Activated naive CD8-positive, alpha-beta T cell treated with anti-CD3 and anti-CD28 coated beads for 36 hours (primary cell): ENCODE measurements around the gene CCDC141. TPM values are rescaled to one million over a fixed set of nuclear protein-coding genes. Genes with fewer than 3 reads are reported as not detected.
"Not testable (repeated sequence)": the region's sequence is repeated elsewhere in the genome, so short reads cannot be mapped to it uniquely, and the experiment has no call there.

Source experiments
- DNase-seq: peaks from one replicate; pipeline ENCODE4 v3.0.0; 2021
- H3K27ac Mint-ChIP-seq: one replicate; pipeline ENCODE4 v1.8.0; 2022; ENCODE audit warnings: mild to moderate bottlenecking, moderate library complexity, mixed read lengths
- H3K27me3 Mint-ChIP-seq: one replicate; pipeline ENCODE4 v1.8.0; 2022; ENCODE audit warnings: mild to moderate bottlenecking, mixed read lengths
- H3K36me3 Mint-ChIP-seq: one replicate; pipeline ENCODE4 v1.8.0; 2021; ENCODE audit warnings: mild to moderate bottlenecking, mixed read lengths
- H3K4me1 Mint-ChIP-seq: one replicate; pipeline ENCODE4 v1.8.0; 2021; ENCODE audit warnings: mixed read lengths
- H3K4me3 Mint-ChIP-seq: one replicate; pipeline ENCODE4 v1.8.0; 2022; ENCODE audit warnings: mild to moderate bottlenecking, moderate library complexity, mixed read lengths
- H3K9me3 Mint-ChIP-seq: one replicate; pipeline ENCODE4 v1.8.0; 2022; ENCODE audit warnings: mixed read lengths
- total RNA-seq, 2 experiments: library from RNA; stranded (reverse); gene quantifications; one replicate each; pipeline ENCODE4 v1.2.3, GENCODE V29; 2021

Gene CCDC141
- total RNA-seq, 2 experiments from 2014 or later: 4.8 to 5.6 TPM

DNA sequence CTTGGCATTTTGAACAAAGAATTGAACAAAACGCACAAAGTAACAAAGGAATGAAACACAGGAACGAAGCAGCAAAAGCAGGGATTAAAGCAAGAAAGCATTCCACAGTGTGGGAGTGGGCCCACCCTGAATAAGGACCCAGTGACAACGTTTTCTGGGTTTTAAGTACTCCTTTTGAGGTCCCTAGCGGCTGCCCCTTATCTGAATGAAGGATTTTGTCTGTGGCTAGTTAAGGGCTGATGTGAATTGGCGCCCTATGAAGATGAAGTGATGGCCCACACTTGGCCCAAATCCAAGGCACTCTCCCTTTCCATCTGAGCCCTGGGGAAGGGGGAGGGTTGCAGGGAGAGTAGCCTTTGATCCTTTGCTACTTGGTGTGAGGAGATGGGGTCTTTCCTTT is 7.8 kb upstream of the CCDC141 start:
- H3K27ac Mint-ChIP-seq: no peak overlapping the region
- no peak overlapping the region for H3K4me3 Mint-ChIP-seq
- no peaks in the 10 kb centered on the region for H3K27me3 Mint-ChIP-seq
- H3K4me1 Mint-ChIP-seq: peaks cover 1% of the 10 kb centered on the region
- DNase-seq: no peak
- no peaks in the 10 kb centered on the region for H3K36me3 Mint-ChIP-seq
- H3K9me3 Mint-ChIP-seq: no peaks in the 10 kb centered on the region

DNA sequence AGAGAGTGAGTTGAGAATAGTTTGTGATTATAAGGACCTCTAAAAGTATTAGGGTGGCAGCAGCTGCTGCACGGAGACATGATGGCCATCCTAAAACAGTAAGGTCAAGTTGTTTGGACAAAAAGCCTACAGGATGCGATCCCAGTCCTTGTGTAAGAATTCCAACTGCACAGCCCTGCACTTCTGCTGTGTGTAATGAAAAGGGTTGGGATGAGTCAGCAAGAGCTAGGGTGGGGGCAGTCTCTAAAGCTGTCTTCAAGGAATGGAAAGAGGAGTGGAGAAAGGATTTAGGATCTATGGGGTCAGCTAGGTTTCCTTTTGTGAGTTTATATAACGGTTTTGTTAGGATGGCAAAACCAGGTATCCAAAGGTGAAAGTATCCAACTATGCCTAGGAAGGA is 3.6 kb upstream of the CCDC141 start:
- not testable (repeated sequence) for H3K27ac Mint-ChIP-seq, H3K27me3 Mint-ChIP-seq, H3K4me3 Mint-ChIP-seq, H3K9me3 Mint-ChIP-seq, H3K4me1 Mint-ChIP-seq, DNase-seq, H3K36me3 Mint-ChIP-seq

DNA sequence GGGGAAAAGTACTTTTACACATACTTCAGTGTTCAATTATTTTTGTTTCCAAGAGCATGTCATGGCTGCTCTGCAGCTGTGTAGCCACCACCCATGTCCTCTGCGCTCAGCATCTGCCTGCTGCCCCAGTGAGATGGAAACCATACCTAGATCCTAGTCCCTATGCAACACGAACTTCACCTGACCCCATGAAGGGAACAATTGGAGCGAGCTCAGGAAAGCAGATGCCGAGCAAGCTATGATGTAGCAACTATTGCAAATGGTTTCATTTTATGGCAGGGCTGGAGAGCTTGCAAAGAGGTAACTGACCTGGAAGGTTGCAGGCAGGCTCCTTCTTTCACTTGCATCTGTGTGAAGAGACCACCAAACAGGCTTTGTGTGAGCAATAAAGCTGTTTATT is 1.3 kb upstream of the CCDC141 start:
- no peak for DNase-seq
- peaks cover 1% of the 10 kb centered on the region for H3K9me3 Mint-ChIP-seq
- no peaks in the 10 kb centered on the region for H3K27me3 Mint-ChIP-seq
- H3K27ac Mint-ChIP-seq: no peak overlapping the region
- peaks cover 30% of the 10 kb centered on the region for H3K4me1 Mint-ChIP-seq
- peaks cover 8% of the 10 kb centered on the region for H3K36me3 Mint-ChIP-seq
- no peak overlapping the region for H3K4me3 Mint-ChIP-seq

DNA sequence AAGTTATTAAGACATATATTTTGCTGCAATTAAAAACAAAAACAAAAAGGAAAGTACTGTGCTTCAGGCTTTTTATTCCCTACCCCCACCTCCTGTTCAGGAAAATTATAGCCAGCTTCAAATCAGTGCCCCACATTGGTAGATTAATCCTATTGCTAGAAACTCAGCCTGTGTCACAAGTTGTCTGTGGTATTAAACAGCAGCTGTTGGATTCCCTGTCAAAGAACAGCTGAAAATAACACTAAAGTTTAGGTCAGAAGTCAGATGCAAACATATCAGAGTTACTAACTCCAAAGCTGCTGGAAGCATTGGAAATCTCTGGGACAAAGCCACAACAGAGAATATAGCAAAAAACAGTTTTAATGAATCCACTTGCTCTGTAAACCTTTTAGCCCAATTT is 818 bp upstream of the CCDC141 start:
- Mint-ChIP-seq H3K4me3 (peak overlapping the region; percentile 15), H3K27ac (no peak overlapping the region), H3K9me3 (peaks cover 3% of the 10 kb centered on the region), H3K36me3 (peaks cover 12% of the 10 kb centered on the region), H3K4me1 (peaks cover 35% of the 10 kb centered on the region), H3K27me3 (no peaks in the 10 kb centered on the region)
- no peak for DNase-seq

DNA sequence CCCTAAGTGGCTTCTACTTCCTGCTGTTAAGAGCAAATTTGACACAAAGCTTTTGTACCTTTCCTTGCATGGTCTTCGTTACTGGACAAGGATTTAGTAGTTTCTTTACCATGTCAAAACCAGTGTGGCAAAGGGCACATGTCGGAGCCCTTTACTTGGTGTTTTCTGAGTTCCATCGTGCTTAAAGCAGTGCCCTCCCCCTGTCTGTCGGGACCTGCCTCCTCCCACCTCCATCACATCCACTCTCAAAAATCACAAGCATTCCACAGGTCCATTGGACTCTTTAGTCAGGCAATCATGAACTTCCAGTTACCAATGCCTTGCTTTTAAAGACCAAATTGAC is 763 bp downstream of the CCDC141 start:
- peak; percentile 6 for DNase-seq
- Mint-ChIP-seq H3K4me3 (peak overlapping the region; percentile 84), H3K4me1 (peaks cover 44% of the 10 kb centered on the region), H3K27ac (peak overlapping the region; percentile 87), H3K9me3 (peaks cover 7% of the 10 kb centered on the region), H3K36me3 (peaks cover 26% of the 10 kb centered on the region), H3K27me3 (no peaks in the 10 kb centered on the region)

DNA sequence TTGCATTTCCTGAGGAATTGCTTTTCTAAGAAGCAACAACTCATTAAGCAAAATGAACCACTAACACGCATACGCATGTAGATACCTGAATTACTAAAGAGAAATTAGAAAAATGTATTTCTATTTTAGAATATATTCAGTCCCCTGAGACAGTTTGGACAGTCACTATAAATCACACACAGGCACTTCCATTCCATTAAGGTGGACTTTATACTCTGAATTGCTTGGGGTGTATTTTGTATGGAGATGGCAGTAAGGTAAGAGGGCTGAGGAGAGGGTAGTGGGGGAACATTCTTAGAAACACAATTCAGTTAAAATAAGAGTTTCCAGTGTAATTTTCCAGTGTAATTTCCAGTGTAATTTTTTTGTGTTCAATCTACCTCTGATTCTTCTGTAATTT is 1.8 kb downstream of the CCDC141 start:
- H3K27ac Mint-ChIP-seq: peak overlapping the region; percentile 87
- H3K27me3 Mint-ChIP-seq: no peaks in the 10 kb centered on the region
- DNase-seq: no peak
- H3K36me3 Mint-ChIP-seq: peaks cover 36% of the 10 kb centered on the region
- peaks cover 7% of the 10 kb centered on the region for H3K9me3 Mint-ChIP-seq
- H3K4me1 Mint-ChIP-seq: peaks cover 49% of the 10 kb centered on the region
- H3K4me3 Mint-ChIP-seq: peak overlapping the region; percentile 84

DNA sequence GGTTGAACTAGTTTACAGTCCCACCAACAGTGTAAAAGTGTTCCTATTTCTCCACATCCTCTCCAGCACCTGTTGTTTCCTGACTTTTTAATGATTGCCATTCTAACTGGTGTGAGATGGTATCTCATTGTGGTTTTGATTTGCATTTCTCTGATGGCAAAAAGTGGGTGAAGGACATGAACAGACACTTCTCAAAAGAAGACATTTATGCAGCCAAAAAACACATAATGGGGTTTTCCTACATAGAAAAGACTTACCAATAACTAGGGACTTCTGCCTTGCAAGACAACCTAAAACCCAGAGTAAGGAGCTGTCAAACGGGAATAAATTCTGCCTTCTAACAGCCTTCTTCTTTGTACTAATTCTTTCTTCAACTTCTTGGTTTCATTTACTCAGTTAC is 4.3 kb downstream of the CCDC141 start:
- not testable (repeated sequence) for H3K4me3 Mint-ChIP-seq
- Mint-ChIP-seq H3K4me1 (peaks cover 46% of the 10 kb centered on the region), H3K9me3 (peaks cover 19% of the 10 kb centered on the region)

DNA sequence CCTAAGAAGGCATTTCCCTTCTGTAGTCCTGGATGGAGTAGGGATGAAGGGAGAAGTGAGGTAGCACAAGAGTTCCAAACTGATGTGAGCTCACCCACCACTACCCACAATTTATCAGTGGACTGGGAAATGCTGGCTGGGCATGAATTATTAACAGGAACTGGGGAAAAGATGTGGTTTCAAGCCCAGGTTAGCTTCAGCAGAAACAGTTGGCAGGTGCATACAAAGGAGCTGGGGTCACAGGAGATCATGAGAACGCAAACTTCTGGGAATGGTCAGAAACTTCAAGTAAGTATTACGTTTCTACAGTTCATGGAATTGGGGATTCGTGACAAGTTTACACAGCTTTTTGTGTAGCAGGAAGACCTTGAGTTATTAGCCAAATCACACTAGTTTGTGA is 5.4 kb downstream of the CCDC141 start:
- no peak for DNase-seq
- H3K27me3 Mint-ChIP-seq: no peaks in the 10 kb centered on the region
- H3K27ac Mint-ChIP-seq: peak overlapping the region; percentile 72
- peak overlapping the region; percentile 18 for H3K4me3 Mint-ChIP-seq
- H3K9me3 Mint-ChIP-seq: peaks cover 21% of the 10 kb centered on the region
- peaks cover 63% of the 10 kb centered on the region for H3K36me3 Mint-ChIP-seq
- H3K4me1 Mint-ChIP-seq: peaks cover 46% of the 10 kb centered on the region

More for the DNA sequence above, 4.3 kb downstream of the CCDC141 start:
- not testable (repeated sequence) for H3K27me3 Mint-ChIP-seq, H3K27ac Mint-ChIP-seq, DNase-seq
- peaks cover 59% of the 10 kb centered on the region for H3K36me3 Mint-ChIP-seq

DNA sequence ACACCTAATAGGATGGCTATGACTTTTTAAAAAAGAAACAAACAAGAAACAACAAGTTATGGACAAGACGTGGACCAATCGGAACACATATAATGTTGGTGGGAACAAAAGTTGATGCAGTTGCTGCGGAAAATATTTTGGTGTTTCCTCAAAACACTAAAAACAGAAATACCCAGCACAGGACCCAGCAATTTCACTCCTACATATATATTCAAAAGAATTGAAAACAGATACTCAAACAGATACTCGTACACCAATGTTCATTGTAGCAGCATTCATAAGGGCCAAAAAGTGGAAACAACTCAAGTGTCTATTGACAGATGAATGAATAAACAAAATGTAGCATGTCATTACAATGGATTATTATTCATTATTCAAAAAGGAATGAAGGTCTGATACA is 12.1 kb downstream of the CCDC141 start:
- Mint-ChIP-seq H3K36me3 (peaks cover 40% of the 10 kb centered on the region), H3K9me3 (peaks cover 20% of the 10 kb centered on the region), H3K27ac (no peak overlapping the region), H3K4me1 (peaks cover 29% of the 10 kb centered on the region), H3K27me3 (no peaks in the 10 kb centered on the region), H3K4me3 (no peak overlapping the region)
- DNase-seq: no peak

DNA sequence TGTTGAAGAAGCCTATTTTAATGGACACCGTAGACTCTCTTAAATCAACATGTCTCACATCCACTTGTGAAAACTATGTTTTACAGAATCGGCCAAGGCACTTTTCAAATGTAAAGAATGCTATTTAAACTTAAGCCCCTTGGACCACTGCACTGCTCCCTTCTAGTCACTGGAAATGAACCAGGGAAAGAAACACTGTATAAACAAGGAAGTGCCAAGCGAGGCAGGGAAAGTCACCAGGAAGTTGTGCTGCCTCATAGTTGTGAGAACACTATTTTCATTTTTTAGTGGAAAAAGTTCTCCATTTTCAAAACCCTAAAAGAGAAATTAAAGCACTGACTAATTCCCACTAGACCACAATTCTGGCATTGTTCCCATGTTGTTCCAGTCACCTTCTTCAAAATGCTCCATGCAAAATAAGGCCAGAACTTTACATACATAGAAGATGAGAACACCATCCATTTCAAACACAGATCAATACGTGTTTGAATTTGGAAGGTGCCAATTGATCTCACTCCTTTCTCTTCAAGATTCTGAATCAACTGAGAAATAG is 13.5 kb downstream of the CCDC141 start:
- Mint-ChIP-seq H3K4me3 (no peak overlapping the region), H3K4me1 (peaks cover 40% of the 10 kb centered on the region), H3K27ac (peak overlapping the region; percentile 30), H3K27me3 (no peaks in the 10 kb centered on the region), H3K36me3 (peaks cover 30% of the 10 kb centered on the region), H3K9me3 (peaks cover 15% of the 10 kb centered on the region)
- no peak for DNase-seq

DNA sequence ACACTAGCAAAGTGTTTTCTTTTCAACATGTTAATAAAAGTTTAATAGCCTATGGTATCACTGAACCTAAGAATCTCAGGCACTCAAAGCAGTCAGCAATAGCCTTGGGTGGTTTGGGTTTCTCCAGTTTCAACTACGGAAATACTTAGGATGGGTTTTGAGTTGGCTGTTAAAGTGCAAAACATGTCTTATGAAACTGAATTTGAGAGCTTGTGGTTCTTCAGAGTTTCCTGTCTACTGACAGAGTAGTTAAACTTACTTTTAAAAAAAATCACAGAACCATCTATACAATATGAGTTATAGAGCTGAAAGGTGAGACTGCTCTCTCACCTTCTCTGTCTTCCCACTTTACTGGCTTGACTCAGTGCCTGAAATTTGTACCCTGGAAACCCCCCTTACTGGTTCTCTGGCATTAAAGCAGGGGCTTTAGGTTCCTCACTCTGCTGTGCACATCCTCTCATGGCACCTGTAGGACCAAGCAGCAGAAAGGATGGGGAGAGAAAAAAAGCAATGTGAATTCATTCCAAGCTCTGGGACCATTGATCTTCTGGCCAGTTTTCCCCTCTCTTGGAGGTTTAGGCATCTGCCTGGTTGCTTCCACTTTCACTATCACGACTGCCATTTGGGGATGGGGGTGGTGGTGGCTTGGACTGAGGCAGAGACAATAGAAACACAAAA is 18.1 kb downstream of the CCDC141 start:
- peak overlapping the region; percentile 79 for H3K4me3 Mint-ChIP-seq
- H3K4me1 Mint-ChIP-seq: peaks cover 32% of the 10 kb centered on the region
- H3K27ac Mint-ChIP-seq: peak overlapping the region; percentile 97
- DNase-seq: peak; percentile 52
- peaks cover 37% of the 10 kb centered on the region for H3K36me3 Mint-ChIP-seq
- no peaks in the 10 kb centered on the region for H3K27me3 Mint-ChIP-seq
- peaks cover 23% of the 10 kb centered on the region for H3K9me3 Mint-ChIP-seq

DNA sequence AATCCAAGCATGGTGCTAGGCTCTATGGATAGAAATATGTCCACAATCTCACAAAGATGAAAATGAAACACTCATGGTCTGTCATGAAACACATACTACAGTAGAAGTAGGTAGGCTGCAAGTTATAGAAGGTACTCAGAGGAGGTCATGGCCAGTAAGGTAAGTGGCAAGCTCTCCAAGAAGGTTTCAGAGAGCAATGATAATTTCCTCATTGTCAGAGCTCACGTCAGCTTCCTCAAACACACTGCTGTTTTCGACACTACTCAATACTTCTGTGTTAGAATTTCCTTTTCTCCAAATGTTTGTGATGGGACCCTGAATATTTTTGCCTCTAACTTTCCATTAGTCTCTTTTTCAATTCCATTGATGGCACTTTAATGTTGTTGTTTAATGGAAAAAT is 25.5 kb downstream of the CCDC141 start:
- Mint-ChIP-seq H3K4me1 (peaks cover 28% of the 10 kb centered on the region), H3K4me3 (no peak overlapping the region), H3K36me3 (peaks cover 43% of the 10 kb centered on the region), H3K27ac (peak overlapping the region; percentile 86), H3K27me3 (no peaks in the 10 kb centered on the region), H3K9me3 (peaks cover 30% of the 10 kb centered on the region)
- no peak for DNase-seq

DNA sequence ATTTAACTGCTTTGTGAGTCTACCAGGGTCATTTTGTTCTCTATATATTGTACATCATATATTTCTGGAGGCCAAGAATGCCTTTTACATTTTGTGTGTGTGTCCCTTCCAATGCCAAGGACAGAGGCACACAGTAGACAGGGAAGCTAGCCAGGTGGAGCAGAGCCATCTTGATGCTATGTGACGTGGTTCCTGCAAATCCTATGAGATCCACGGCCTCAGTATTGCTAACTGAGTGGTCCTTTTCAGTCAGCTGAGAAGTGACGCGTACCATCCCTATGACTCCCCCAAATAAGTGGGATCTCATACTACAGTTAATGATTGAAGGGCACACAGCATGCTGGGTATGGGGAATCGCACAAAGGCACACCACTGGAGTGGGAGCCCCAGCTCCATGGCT is 27.3 kb downstream of the CCDC141 start:
- no peak overlapping the region for H3K4me3 Mint-ChIP-seq
- H3K27me3 Mint-ChIP-seq: no peaks in the 10 kb centered on the region
- peaks cover 37% of the 10 kb centered on the region for H3K4me1 Mint-ChIP-seq
- no peak for DNase-seq
- H3K9me3 Mint-ChIP-seq: peaks cover 20% of the 10 kb centered on the region
- H3K27ac Mint-ChIP-seq: no peak overlapping the region
- peaks cover 31% of the 10 kb centered on the region for H3K36me3 Mint-ChIP-seq

DNA sequence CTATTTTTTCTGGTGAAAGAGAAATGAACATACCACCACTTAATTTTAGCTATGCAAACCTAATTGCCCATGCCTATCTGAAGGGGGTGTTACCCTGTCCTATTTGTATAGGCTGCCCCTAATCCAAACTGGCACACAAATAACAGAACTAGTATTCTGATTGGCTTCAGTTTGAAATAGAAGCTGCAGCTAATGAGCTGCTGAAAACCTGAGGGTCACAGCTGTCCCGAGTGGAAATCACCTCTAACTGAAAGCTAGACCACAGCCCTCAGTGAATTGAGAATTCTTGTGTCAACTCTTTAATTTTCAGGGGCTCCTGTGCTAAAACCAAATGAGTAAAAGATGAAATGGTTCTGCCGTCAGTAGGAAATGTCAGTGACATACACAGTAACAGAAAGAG is 28.7 kb downstream of the CCDC141 start:
- DNase-seq: no peak
- Mint-ChIP-seq H3K36me3 (peaks cover 19% of the 10 kb centered on the region), H3K9me3 (peaks cover 9% of the 10 kb centered on the region), H3K4me3 (no peak overlapping the region), H3K4me1 (peaks cover 38% of the 10 kb centered on the region), H3K27me3 (no peaks in the 10 kb centered on the region), H3K27ac (peak overlapping the region; percentile 36)

DNA sequence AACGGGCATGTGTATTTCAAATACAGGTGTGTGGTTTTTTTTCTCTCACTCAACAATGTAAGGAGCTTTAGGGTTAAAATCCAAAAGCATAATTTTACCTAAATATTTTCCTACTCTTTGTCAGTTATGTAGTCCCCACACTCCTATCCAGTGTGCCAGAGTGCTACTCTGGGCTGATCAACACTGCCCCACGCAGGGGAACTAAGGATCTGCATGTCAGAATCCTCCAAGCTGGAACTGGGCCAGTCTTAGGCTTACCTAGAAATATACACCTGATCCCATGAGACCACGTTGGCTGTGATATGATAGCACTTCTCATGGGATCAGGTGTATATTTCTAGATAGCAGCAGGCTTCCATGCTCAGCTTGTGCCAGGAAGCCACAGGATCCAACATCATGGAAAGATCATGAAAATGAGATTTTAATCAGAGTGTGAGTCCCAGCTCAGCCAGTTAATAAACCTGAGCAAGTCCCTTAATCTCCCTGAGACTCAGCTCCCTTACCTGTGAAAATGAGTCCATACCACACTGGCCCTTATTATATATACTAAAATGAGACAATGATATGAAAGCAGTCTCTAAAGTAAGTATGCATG is 29.7 kb downstream of the CCDC141 start:
- Mint-ChIP-seq H3K9me3 (peaks cover 3% of the 10 kb centered on the region), H3K36me3 (peaks cover 13% of the 10 kb centered on the region), H3K4me3 (no peak overlapping the region), H3K27me3 (no peaks in the 10 kb centered on the region), H3K27ac (no peak overlapping the region), H3K4me1 (peaks cover 34% of the 10 kb centered on the region)
- DNase-seq: peak; percentile 50

DNA sequence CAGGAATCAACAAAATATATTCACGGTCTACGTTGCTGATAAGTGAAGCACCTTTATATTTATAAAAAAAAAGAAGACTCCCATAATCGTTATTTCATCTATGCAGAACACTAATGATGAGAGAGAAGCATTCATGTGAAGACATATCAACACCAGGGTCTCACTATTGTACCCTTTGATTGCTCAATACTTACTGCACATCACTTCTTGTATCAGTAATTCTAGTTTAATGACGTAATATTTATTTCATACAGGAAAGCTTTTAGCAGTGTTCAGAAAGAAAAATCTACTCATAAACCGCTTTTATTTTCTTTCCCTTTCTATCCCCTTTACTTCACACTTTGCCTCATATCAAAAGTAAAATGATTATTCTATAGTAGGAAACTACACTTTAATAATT is 30.7 kb downstream of the CCDC141 start:
- no peaks in the 10 kb centered on the region for H3K27me3 Mint-ChIP-seq
- no peak overlapping the region for H3K27ac Mint-ChIP-seq
- H3K4me1 Mint-ChIP-seq: peaks cover 24% of the 10 kb centered on the region
- H3K9me3 Mint-ChIP-seq: peaks cover 3% of the 10 kb centered on the region
- H3K36me3 Mint-ChIP-seq: peaks cover 4% of the 10 kb centered on the region
- no peak for DNase-seq
- H3K4me3 Mint-ChIP-seq: no peak overlapping the region
